A549 (cell line): ENCODE data around the gene HOXA7.

Source experiments
- CEBPB ChIP-seq, 2 experiments: fragments of >200 bp in 1 of 2; sonication (Bioruptor Twin) in 1 of 2; formaldehyde crosslinking in 1 of 2; IDR thresholded peaks; 2 replicates each; pipeline ENCODE4 v1.6.1; 2012 to 2016
- CTCF ChIP-seq: fragments of >200 bp; sonication (Bioruptor Twin); formaldehyde crosslinking; IDR thresholded peaks from 3 replicates; pipeline ENCODE4 v1.5.1; 2016
- FOSB ChIP-seq: fragments of 250-450 bp; sonication (Bioruptor Pico); IDR thresholded peaks from 2 replicates; pipeline ENCODE4 v1.5.0; 2020; ENCODE audit warnings: mild to moderate bottlenecking, moderate library complexity
- HEYL ChIP-seq: fragments of 250-450 bp; sonication (Bioruptor Pico); IDR thresholded peaks from 2 replicates; pipeline ENCODE4 v1.8.0; 2021; ENCODE audit warnings: mild to moderate bottlenecking, moderate library complexity
- JUN ChIP-seq, 2 experiments: fragments of >200 bp; sonication (Bioruptor Twin); formaldehyde crosslinking; IDR thresholded peaks; 2 replicates in 1 of 2; 3 replicates in 1 of 2; pipeline ENCODE4 v1.6.1; 2016 to 2017
- MAFK ChIP-seq: fragments of 450-650 bp; IDR thresholded peaks from 2 replicates; pipeline ENCODE4 v1.6.1; 2014; ENCODE audit not compliant: partially characterized antibody
- MAX ChIP-seq: IDR thresholded peaks from 2 replicates; pipeline ENCODE4 v1.6.1; 2012
- NFE2L2 ChIP-seq: fragments of 150-350 bp; conservative IDR thresholded peaks from 2 replicates; pipeline ENCODE4 v1.6.1; 2014; ENCODE audit warnings: low read length
- POLR2A ChIP-seq: IDR thresholded peaks from 2 replicates; pipeline ENCODE4 v1.6.1; 2012; ENCODE audit warnings: mild to moderate bottlenecking, low read length
- ZNF302 ChIP-seq: fragments of 250-450 bp; sonication (Bioruptor Pico); IDR thresholded peaks from 2 replicates; pipeline ENCODE4 v1.9.0; 2021; ENCODE audit warnings: inconsistent platforms, mild to moderate bottlenecking, moderate library complexity
- ZSCAN20 ChIP-seq: fragments of 250-450 bp; sonication (Bioruptor Pico); IDR thresholded peaks from 2 replicates; pipeline ENCODE4 v1.8.0; 2022; ENCODE audit warnings: mild to moderate bottlenecking, moderate library complexity
- TF ChIP-seq, protein P1 (sequence below): fragments of >200 bp; sonication (Bioruptor Twin); formaldehyde crosslinking; IDR thresholded peaks from 3 replicates; pipeline ENCODE4 v1.6.1; 2016
- TF ChIP-seq, protein P2 (sequence below): fragments of 200-600 bp; sonication (generic); IDR thresholded peaks from 2 replicates; pipeline ENCODE4 v1.6.1; 2016; ENCODE audit warnings: antibody characterized with exemption, mild to moderate bottlenecking, moderate library complexity

- peak; percentile 19 for TF ChIP-seq MAFK
- no peak for TF ChIP-seq FOSB
- no peak for TF ChIP-seq ZSCAN20 (CRISPR knock-in tag)
- no peak for TF ChIP-seq ZNF302 (CRISPR knock-in tag)
- TF ChIP-seq POLR2A = no peak
- no peak for TF ChIP-seq MAX
- no peak for TF ChIP-seq CEBPB (IDR thresholded peaks at IDR 0.05)
- TF ChIP-seq, protein P1, sequence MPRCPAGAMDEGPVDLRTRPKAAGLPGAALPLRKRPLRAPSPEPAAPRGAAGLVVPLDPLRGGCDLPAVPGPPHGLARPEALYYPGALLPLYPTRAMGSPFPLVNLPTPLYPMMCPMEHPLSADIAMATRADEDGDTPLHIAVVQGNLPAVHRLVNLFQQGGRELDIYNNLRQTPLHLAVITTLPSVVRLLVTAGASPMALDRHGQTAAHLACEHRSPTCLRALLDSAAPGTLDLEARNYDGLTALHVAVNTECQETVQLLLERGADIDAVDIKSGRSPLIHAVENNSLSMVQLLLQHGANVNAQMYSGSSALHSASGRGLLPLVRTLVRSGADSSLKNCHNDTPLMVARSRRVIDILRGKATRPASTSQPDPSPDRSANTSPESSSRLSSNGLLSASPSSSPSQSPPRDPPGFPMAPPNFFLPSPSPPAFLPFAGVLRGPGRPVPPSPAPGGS = no peak
- TF ChIP-seq CTCF = no peak
- no peak for TF ChIP-seq JUN (IDR thresholded peaks at IDR 0.05)
- TF ChIP-seq, protein P2, sequence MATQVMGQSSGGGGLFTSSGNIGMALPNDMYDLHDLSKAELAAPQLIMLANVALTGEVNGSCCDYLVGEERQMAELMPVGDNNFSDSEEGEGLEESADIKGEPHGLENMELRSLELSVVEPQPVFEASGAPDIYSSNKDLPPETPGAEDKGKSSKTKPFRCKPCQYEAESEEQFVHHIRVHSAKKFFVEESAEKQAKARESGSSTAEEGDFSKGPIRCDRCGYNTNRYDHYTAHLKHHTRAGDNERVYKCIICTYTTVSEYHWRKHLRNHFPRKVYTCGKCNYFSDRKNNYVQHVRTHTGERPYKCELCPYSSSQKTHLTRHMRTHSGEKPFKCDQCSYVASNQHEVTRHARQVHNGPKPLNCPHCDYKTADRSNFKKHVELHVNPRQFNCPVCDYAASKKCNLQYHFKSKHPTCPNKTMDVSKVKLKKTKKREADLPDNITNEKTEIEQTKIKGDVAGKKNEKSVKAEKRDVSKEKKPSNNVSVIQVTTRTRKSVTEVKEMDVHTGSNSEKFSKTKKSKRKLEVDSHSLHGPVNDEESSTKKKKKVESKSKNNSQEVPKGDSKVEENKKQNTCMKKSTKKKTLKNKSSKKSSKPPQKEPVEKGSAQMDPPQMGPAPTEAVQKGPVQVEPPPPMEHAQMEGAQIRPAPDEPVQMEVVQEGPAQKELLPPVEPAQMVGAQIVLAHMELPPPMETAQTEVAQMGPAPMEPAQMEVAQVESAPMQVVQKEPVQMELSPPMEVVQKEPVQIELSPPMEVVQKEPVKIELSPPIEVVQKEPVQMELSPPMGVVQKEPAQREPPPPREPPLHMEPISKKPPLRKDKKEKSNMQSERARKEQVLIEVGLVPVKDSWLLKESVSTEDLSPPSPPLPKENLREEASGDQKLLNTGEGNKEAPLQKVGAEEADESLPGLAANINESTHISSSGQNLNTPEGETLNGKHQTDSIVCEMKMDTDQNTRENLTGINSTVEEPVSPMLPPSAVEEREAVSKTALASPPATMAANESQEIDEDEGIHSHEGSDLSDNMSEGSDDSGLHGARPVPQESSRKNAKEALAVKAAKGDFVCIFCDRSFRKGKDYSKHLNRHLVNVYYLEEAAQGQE = no peak
- no peak for TF ChIP-seq NFE2L2
- TF ChIP-seq HEYL (CRISPR knock-in tag) = no peak
These were observed 30.4 kb upstream of the HOXA7 start for GRCh38 chr7:27186668-27187474.
